NCI-H524 (cell line): ENCODE measurements around the gene TAS2R40.

ENCODE experiments used
- DNase-seq, 2 experiments: peaks; one replicate each; lab custom pipeline; 2025; lab: John Stamatoyannopoulos, UW

The TAS2R40 gene

DNA sequence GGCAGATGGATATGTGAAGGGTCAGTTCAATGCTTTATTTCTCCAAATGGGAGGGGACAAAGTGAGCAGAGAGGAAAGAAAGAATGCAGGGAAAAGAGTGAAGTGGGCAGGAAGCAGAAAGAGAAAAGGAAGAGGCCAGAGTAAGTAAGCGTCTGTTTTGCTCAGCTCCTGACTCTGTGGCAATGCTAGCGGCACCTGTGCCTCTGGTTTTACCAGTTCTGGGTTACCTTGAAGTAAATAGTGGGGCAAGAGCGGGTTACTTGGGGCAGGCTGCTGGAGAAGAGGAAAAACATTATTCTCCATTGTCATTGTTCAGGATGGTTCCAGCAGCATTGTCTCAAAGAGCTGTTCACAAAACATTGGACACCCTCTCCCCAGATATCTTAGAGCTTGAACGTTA, 1.9 kb downstream of the TAS2R40 start:
- no peak for DNase-seq

DNA sequence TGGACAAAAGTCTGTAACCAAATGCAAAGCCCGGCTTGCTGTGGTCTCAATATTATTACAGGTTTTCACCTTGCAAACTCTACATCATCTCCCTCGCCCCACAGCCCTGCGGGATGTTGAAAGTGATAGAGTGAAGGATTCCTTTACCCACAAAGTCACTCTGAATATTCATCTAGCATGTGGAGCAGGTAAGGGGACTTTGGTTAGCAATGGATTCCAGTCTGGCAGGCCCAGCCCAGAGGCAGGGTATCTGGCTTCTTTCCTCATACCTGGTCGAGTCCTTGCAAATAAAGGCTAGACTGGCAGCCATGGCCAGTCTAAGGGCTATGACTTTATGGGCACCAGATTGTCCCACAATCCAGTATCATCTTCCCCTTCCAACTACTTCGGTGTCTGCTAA, 3.2 kb downstream of the TAS2R40 start:
- DNase-seq = no peak

DNA sequence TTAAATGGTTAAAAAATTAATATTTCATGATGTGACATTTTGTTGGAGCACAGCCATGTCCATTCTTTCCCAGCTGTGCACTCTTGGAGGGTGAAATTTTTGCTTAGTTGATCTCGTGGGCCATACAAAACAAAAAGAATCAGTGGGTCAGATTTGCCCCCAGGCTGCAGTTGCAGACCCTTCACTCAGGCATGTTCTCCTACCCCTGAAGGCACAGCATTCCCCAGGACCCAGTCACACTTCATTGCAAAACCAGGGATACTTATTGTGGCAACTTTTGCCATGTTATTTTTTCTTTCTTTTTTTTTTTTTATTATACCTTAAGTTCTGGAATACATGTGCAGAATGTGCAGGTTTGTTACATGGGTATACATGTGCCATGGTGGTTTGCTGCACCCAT, 6.0 kb downstream of the TAS2R40 start:
- no peak for DNase-seq

DNA sequence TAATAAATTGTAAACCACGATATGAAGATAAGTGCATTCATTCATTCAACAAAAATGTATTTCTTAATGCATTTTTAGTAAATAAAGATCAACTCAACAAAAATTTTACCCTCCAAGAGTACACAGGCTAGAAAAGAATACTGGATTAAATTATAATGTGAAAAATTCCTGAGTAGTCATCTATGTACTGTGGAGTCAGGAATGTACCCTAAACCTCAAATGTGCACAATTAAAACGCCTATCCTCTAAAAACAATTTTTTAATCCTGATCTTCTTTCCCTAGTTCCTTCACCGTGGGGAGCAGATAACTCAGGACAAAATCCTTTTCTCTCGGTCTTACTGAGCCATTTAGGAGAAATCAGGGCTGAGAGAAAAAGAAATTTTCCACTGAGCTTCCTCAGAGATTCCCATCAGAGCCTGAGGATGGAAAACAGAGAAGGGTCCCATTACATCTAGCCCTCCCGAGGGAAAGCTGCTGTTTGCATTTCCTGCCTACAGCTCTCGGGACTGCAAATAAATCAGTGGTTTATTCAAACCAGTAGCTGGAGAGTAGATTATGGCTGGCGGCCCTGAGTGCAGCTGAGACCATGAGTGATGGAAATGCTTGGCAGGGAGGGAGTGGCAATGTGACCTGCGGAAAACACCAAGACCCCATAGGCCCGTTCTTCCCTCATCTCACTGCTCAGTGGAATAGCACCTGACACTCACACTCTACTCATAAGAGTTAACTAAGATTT, 7.4 kb downstream of the TAS2R40 start:
- no peak for DNase-seq

DNA sequence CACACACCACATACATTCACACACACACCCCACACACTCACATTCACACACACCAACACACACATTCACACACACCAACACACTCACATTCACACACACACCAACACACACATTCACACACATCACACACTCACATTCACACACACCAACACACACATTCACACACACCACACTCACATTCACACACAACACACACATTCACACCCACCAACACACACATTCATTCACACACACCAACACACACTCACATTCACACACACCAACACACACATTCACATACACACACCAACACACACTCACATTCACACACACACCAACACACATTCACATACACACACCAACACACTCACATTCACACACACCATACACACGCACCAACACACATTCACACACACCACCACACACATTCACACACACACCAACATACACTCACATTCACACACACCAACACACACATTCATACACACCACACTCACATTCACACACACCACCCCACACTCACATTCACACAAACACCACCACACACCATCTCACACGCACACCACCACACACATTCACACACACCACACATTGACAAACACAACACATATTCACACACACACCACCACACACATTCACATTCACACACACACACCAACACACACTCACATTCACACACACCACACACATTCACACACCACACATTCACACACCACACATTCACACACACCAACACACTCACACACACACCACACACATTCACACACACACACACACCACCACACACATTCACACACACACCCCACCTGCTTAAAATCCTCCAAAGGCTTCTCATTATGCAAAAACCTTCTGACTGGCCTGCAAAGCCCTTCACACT, 9.0 kb downstream of the TAS2R40 start:
- DNase-seq = no peak

DNA sequence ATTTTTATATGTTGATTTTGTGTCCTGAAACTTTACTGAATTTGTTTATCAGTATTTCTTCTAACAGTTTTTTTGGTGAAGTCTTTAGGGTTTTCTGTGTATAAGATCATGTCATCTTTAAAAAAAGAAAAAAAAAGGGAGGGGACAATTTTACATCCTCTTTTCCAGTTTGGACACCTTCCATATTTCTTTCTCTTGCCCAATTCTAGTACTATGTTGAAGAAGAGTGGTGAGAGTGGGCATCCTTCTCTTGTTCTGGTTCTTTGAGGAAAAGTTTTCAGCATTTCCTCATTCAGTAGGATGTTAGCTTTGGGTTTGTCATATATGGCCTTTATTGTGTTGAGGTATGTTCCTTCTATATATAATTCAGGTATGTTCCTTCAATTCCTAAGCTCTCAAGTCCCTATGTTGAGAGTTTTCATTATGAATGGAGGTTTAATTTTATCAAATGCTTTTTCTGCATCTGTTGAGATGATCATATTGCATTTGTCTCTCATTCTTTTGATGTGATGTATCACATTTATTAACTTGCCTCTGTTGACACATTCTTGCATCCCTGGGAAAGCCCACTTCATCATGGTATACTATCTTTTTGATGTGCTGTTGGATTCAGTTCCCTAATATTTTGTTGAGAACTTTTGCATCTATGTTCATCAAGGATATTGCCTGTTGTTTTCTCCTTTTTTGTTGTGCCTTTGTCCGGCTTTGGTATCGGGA, 12.1 kb downstream of the TAS2R40 start:
- DNase-seq = no peak

DNA sequence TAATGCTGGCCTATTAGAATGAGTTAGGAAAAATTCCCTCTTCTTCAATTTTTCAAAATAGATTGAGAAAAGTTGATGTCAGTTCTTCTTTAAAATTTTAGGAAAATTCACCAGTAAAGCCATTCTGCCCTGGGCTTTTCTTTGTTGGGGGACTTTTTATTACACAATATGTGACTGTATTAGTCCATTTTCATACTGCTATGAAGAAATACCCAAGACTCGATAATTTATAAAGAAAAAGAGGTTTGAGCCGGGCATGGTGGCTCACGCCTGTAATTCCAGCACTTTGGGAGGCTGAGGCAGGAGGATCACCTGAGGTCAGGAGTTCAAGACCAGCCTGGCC, 12.7 kb downstream of the TAS2R40 start:
- DNase-seq = no peak

DNA sequence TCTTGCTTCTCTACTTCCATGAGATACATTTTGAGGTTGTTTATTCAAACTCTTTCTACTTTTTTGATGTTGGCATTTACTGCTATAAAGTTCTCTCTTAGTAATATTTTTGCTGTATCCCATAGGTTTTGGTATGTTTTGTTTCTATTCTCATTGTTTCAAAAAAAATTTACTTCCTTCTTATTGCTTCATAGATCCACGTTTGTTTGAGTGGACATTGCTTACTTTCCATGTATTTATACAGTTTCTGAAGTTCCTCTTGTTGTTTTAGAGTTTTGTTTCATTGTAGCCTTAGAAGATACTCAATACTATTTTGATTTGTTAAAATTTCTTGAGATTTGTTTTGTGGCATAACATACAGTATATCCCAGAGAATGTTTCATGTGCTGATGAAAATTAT, 13.7 kb downstream of the TAS2R40 start:
- no peak for DNase-seq

DNA sequence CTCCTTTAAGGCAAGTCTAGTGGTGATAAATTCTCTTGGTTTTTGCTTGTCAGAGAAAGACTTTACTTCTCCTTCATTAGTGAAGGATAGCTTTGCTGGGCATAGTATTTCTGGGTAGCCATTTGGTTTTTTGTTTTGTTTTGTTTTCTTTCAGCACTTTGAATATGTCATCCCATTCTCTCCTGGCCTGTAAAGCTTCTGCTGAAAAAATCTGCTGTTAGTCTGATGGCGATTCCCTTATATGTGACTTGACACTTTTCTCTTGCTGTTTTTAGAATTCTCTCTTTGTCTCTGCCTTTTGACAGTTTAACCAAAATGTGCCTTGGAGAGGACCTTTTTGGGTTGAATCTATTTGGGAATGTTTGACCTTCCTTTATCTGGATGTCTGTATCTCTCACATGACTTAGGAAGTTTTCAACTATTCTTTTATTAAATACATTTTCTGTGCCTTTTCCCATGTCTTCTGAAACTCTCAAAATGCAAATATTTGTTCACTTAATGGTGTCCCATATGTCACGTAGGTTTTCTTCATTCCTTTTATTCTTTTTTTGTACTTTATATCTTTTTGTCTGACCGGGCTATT, 14.7 kb downstream of the TAS2R40 start:
- no peak for DNase-seq

DNA sequence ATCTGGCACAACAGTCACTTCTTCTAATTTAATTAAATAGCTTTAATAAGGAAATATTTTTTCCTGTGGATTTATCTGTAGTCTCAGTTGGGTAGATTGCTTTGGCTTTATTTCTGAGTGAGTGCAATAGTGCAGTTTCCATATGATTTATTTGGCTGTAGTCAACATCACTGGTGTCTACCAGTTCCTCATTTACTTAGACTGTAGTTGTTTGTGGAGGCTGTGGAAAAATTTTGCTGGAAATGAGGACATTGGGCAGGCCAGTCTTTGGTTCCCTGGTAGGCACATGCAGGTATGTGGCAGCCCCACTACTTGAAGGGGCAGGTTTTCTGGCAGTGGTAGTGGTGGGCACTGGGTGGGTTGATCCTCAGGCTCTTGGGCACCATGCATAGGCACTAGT, 15.5 kb downstream of the TAS2R40 start:
- no peak for DNase-seq

DNA sequence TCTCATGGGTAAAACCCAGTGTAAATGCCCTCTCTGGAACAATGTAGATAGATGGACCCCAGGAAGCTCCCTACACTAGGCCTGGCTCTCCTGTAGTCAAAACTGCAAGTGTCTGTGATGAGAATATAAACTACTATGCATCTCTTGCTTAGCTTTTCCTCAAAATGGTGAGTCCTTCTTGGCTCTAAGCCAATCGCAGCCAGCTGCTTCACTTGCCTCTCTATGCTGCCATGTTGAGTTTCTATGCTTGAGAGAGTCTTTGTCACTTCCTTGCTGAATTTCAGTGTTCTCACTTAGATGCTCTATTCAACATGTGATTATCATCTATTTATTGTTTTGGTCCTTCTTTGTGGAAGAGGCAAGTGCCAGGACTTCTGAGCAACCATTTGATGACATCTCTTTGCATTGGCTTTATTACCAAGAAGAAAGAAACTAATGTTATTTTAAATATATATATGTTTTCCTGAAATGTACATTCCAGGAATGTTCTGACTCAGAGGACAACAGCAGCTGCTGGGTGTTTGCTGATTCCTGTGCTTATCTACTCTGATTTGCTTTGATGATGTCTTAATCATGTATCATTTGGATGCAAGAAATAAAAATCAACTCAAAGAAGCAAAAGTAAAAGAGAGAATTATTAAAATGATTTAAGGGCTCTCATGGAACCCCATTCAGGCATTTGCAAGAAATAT, 16.6 kb downstream of the TAS2R40 start:
- no peak for DNase-seq

DNA sequence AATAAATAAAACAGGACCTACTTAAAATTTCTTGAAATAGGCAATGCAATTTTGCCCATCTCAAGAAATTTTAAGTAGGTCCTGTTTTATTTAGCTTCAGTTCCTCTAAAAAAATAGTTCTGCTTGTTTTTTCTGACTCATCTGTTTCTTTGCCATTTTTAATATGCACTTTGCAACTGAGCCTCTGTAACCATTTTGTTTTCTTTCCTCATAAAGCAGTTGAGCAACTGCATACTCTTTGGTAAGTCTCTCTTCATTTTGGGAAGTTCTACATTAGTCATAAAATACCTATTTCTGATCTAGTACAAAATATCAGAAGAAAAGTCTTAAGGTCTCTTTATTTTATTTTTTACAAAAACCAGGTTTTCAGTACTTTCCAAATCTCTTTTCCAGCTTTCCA, 18.0 kb downstream of the TAS2R40 start:
- no peak for DNase-seq

DNA sequence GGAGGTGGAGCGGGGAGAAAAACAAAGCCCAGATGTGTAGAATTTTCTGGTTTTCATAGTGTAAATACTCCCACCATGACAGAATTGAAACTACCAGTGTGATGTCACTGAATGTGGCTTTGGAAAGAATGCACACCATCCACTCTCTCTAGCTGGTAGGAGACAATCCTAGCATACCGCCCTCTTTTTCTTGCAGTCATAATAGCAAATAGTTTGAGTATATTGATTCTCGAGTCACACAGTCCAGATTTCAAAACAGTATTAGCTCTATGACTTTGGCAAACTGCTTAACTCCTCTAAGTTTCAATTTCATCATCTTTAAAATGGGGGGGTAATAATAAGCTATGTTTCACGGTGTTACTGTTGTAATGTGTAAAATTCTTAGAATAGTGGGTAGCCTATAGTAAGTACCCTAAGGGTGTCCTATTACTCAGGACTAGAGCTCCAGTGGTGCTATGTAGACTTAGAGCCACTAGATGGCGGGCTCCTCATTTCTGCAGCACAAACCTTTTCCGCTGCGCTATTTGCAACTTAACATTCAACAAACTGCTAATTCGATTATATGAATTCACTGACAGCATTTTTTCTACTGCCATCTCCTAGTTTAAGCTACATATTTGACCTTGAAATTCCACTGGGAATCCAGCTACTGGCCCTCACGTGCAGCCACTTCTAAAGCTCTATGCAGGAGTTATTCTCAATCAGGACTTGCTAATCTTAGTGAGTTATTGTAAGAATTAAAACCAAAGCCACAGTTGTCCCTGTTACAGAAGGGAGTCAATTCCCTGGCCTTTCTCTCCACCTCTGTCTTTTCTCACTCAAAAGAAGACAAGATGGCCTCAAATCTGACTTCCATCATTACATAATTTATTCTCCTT, 18.7 kb downstream of the TAS2R40 start:
- peak; percentile 8 to 74 for DNase-seq

DNA sequence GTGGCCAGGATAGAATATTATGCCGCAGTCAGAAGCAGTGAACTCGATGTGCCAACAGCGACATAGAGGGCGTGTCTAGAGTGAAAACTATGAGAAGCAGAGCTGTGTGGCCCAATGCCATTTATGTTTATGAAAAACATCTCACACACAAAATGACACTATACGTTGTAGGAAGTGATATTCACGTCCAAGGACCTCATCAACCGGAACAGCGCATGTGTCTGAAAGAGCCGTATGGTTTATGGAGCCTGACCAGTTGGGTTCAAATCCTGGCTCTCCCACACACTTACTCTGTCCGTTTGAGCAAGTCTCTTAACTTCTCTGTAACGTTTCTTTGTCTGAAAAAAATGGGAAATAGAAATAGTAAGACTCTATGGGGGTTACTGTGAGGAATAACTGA, 20.5 kb downstream of the TAS2R40 start:
- no peak for DNase-seq

DNA sequence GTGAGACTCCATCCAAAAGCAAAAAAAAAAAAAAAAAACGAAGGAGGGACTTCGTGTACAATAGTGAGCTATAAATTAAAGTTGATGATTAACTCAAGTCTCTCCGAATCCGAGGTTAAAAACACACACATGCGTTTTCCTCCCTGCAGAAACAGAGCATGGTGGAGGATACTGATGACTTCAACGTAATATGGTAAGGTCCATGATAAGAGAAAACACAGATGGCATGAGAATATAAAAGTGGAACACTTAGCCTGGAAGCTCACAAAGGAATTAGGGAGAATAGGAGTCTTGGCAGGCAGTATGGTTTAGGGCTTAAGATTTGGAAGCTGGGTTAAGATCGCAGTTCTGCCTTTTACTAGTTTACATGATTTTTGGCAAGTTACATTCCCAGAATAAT, 21.3 kb downstream of the TAS2R40 start:
- DNase-seq = peak in 1 of 2 experiments; percentile 37

DNA sequence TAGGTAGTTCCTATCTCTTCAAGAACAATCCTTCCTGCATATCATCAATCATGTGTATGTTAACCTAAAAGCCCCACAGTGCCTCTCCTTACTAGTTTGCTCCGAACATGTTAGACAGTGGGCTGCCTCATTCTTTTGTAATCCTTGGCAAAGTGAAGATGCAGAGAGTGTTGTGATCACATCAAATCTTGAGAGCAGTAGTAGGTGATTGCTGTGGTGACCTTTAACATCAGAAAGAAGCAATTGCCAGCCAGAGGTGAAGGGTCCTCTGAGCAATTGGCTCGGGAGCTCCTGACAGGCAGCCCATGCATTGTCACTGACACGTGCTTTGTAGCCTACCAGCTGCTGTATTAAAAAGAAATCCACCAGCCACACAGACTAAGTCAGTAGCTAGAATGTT, 21.8 kb downstream of the TAS2R40 start:
- no peak for DNase-seq

DNA sequence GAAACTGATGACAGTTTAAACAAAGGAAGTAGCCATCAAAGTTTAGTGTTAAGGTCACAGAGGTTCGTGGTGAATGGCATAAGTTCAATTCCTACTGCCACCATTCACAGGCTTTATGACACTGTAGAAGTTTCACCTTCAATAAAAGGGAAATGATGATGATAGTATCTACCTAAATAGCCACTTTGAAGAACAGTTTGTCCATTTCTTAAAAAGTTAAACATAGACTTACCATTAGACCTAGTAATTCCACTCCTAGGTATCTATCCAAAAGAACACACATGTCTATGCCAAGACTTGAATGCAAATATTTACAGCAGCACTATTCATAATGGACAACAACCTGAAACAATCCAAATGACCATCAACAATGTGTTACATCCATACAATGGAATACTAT, 22.5 kb downstream of the TAS2R40 start:
- DNase-seq = no peak

DNA sequence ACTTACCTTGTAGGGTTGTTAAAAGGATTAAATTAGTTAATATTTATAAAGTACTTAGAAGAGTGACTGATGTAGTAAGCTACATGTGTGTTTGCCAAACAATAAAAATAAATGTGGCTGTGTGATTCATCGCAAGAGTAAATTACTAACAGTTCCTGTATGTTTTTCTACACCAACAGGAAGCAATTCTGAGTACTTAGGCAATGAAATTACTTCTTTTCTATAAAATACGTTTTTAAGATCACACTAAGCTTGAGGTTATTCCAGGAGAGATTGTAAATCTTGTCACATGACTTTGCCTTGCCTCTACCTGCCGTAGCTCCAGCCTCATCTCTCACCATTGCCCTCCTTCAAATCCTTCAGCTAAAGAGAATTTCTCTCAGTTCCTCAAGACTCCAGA, 23.3 kb downstream of the TAS2R40 start:
- no peak for DNase-seq

DNA sequence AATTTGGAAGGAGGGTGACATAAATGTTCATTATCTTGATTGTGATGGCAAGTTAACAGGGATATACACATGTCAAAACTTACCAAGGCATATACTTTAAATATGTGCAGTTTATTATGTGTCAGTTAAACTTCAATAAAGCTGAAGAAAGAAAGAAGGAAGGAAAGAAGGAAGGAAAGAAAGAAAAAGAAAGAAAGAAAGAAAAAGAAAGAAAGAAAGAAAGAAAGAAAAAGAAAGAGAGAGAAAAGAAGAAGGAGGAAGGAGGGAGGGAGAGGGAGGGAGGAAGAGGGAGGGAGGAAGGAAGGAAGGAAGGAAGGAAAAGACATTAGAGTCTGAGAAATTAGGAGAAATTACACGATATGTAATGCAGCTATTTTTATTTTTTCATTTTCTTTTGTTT, 25.5 kb downstream of the TAS2R40 start:
- no peak for DNase-seq

DNA sequence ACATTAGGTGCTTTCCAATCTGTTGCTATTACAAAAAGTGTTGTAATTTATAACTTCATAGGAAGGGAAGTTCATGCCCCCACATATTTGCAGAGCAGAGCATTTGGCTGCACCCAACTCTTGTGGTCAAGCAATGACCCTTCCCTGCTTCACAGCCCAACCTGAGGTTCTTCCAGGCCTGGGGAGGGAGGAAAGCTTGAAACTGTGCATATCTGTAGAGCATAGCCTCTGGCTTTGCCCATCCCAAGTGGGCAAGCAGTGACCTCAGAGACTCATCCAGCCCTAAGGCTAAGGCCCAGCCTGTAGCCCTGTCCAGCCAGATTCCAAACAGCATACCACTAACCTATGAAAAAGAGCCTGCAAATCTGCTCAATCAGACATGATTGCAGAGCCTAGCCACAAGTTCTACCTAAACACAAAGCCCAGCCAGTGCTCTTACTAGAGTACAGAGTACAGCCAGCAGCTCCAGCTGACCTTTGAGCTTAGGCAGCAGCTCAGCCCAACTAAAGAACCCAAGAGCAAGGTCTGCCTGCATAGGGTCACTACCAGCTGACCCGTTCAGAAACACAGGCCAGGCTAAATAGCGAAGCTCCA, 27.0 kb downstream of the TAS2R40 start:
- no peak for DNase-seq

DNA sequence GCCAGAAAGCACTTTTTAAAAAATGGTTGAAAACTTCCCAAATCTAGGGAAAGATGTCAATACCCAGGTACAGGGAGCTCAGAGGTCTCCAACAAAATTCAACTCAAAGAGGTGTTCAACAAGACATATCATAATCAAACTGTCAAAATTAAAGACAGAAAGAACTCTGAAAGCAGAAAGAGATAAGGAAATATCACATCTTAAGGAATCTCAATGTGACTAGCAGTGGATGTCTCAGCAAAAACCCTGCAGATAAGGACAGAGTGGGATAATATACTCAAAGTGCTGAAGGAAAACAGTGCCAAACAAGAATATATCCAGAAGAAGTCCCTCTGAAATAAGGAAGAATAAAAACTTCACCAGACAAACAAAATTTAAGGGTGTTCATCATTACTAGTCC, 28.4 kb downstream of the TAS2R40 start:
- no peak for DNase-seq
